HepG2 (cell line): ENCODE results near the gene OLR1. TPM values are rescaled to one million over a fixed set of nuclear protein-coding genes. Genes with fewer than 3 reads are reported as not detected.

Experiments
- ATF6 ChIP-seq: sonication (generic); formaldehyde crosslinking; conservative IDR thresholded peaks from 2 replicates; pipeline ENCODE4 v1.4.0; 2020; ENCODE audit warnings: missing genetic modification reagents
- FOXM1 ChIP-seq: sonication (generic); formaldehyde crosslinking; IDR thresholded peaks from 2 replicates; pipeline ENCODE4 v1.5.0; 2020; ENCODE audit warnings: missing genetic modification reagents
- HOXD1 ChIP-seq: sonication (generic); formaldehyde crosslinking; IDR thresholded peaks from 2 replicates; pipeline ENCODE4 v1.5.0; 2020; ENCODE audit warnings: missing genetic modification reagents
- KAT8 ChIP-seq: IDR thresholded peaks from 2 replicates; pipeline ENCODE4 v1.6.1; 2016; ENCODE audit warnings: missing genetic modification reagents, missing compliant biosample characterization
- KDM2A ChIP-seq: sonication (generic); formaldehyde crosslinking; IDR thresholded peaks from 2 replicates; pipeline ENCODE4 v1.4.0; 2020; ENCODE audit warnings: low read depth, missing genetic modification reagents, borderline replicate concordance
- MEIS1 ChIP-seq: sonication (generic); formaldehyde crosslinking; IDR thresholded peaks from 2 replicates; pipeline ENCODE4 v1.9.0; 2021; ENCODE audit warnings: mild to moderate bottlenecking, missing genetic modification reagents, moderate library complexity, borderline replicate concordance
- NFE2L2 ChIP-seq: fragments of 150-350 bp; IDR thresholded peaks from 2 replicates; pipeline ENCODE4 v1.6.1; 2014; ENCODE audit warnings: low read length
- NFIC ChIP-seq: IDR thresholded peaks from 2 replicates; pipeline ENCODE4 v1.6.1; 2012; ENCODE audit warnings: mild to moderate bottlenecking, low read length, inconsistent platforms
- POGK ChIP-seq: sonication (generic); formaldehyde crosslinking; conservative IDR thresholded peaks from 2 replicates; pipeline ENCODE4 v1.8.0; 2022; ENCODE audit warnings: mild to moderate bottlenecking, moderate library complexity, missing genetic modification reagents
- PRDM4 ChIP-seq: sonication (generic); formaldehyde crosslinking; IDR thresholded peaks from 2 replicates; pipeline ENCODE4 v1.9.0; 2021; ENCODE audit warnings: missing genetic modification reagents, borderline replicate concordance
- RORA ChIP-seq: sonication (generic); formaldehyde crosslinking; IDR thresholded peaks from 2 replicates; pipeline ENCODE4 v1.5.0; 2020; ENCODE audit warnings: mild to moderate bottlenecking, missing genetic modification reagents, moderate library complexity
- SMARCE1 ChIP-seq: fragments of 450-650 bp; IDR thresholded peaks from 2 replicates; pipeline ENCODE4 v1.6.1; 2017; ENCODE audit warnings: borderline replicate concordance
- SOX13 ChIP-seq, 3 experiments: fragments of 450-650 bp in 1 of 3; sonication (generic) in 1 of 3; formaldehyde crosslinking in 1 of 3; IDR thresholded peaks in 2 of 3; conservative IDR thresholded peaks in 1 of 3; 2 replicates each; pipeline versions ENCODE4 v1.5.0 to v1.6.1; 2016 to 2020; ENCODE audit warnings: antibody characterized with exemption in 1 of 3, mild to moderate bottlenecking in 1 of 3, missing compliant biosample characterization in 1 of 3, missing genetic modification reagents in 1 of 3, moderate library complexity in 1 of 3
- TBX2 ChIP-seq: sonication (generic); formaldehyde crosslinking; IDR thresholded peaks from 2 replicates; pipeline ENCODE4 v1.5.0; 2020; ENCODE audit warnings: missing genetic modification reagents, mild to moderate bottlenecking, borderline replicate concordance
- ZBTB21 ChIP-seq: sonication (generic); formaldehyde crosslinking; IDR thresholded peaks from 2 replicates; pipeline ENCODE4 v1.4.0; 2020; ENCODE audit warnings: missing genetic modification reagents
- ZFP90 ChIP-seq: sonication (generic); formaldehyde crosslinking; IDR thresholded peaks from 2 replicates; pipeline ENCODE4 v1.8.0; 2022; ENCODE audit warnings: missing genetic modification reagents, mild to moderate bottlenecking, inconsistent platforms, borderline replicate concordance
- ZNF224 ChIP-seq: sonication (generic); formaldehyde crosslinking; IDR thresholded peaks from 2 replicates; pipeline ENCODE4 v1.5.0; 2020; ENCODE audit warnings: mild to moderate bottlenecking, missing genetic modification reagents
- ZNF362 ChIP-seq: sonication (generic); formaldehyde crosslinking; IDR thresholded peaks from 2 replicates; pipeline ENCODE4 v1.4.0; 2020; ENCODE audit warnings: missing genetic modification reagents, mild to moderate bottlenecking, borderline replicate concordance
- ZNF790 ChIP-seq: sonication (generic); formaldehyde crosslinking; IDR thresholded peaks from 2 replicates; pipeline ENCODE4 v1.8.0; 2022; ENCODE audit warnings: missing genetic modification reagents, mild to moderate bottlenecking, borderline replicate concordance
- ZNF792 ChIP-seq: IDR thresholded peaks from 2 replicates; pipeline ENCODE4 v1.6.1; 2016
- ZSCAN31 ChIP-seq: sonication (generic); formaldehyde crosslinking; IDR thresholded peaks from 2 replicates; pipeline ENCODE4 v1.5.0; 2020; ENCODE audit warnings: low read depth, mild to moderate bottlenecking, missing genetic modification reagents
- polyA plus RNA-seq, 8 experiments: library from polyadenylated mRNA; depleted of rRNA in 3 of 8; stranded (reverse) in 7 of 8; unstranded in 1 of 8; fragments of >200 nt; fragmentation: Illumina TruSeq in 4 of 8; extraction: Trizol in 4 of 8; gene quantifications; 2 replicates each; pipeline versions ENCODE4 v1.2.1 to v1.2.3, GENCODE V29; 2011 to 2016; ENCODE audit warnings: low read depth in 4 of 8, missing spikeins in 1 of 8, mixed read lengths in 1 of 8; ENCODE audit not compliant: insufficient read depth in 1 of 8
- total RNA-seq, 5 experiments: library from RNA; depleted of rRNA; stranded (reverse); fragments of >200 nt; fragmentation: Illumina TruSeq; extraction: Trizol; gene quantifications; 2 replicates each; pipeline ENCODE4 v1.2.3, GENCODE V29; 2016; ENCODE audit warnings: low read depth in 1 of 5

OLR1 gene
- total and polyA plus RNA-seq, 2 of the 13 experiments (the other 11 are each of a cell fraction or from before 2014, with no cell fraction given), result not detected

GRCh38 chr12:10211940-10212738 lies 40.2 kb upstream of the OLR1 start (continued):
- TF ChIP-seq ATF6 (no peak), NFIC (no peak), SMARCE1 (no peak), RORA (CRISPR knock-in tag) (no peak), ZFP90 (no peak), PRDM4 (CRISPR knock-in tag) (no peak), POGK (CRISPR knock-in tag) (peak; percentile 60; the same call in 1 of the 2 replicates), SOX13 (IDR thresholded peaks at IDR 0.05) (no peak), SOX13 (CRISPR knock-in tag; conservative IDR thresholded peaks at IDR 0.05 in 1 of 2, IDR thresholded peaks at IDR 0.05 in 1 of 2) (peak in 1 of 2 experiments; percentile 45; a peak in 1 of 4 replicates), NFE2L2 (peak; percentile 73; the same call in 1 of the 2 replicates), ZNF224 (peak; percentile 51; the same call in 1 of the 2 replicates), ZNF362 (CRISPR knock-in tag) (no peak), ZBTB21 (peak; percentile 92), KDM2A (CRISPR knock-in tag) (peak; percentile 88), MEIS1 (CRISPR knock-in tag) (no peak), KAT8 (CRISPR knock-in tag) (peak; percentile 59), ZNF790 (CRISPR knock-in tag) (0 out of 2 replicates have a peak, but pooled peaks have one; percentile 18), FOXM1 (no peak), HOXD1 (no peak), ZNF792 (CRISPR knock-in tag) (no peak), TBX2 (CRISPR knock-in tag) (0 out of 2 replicates have a peak, but pooled peaks have one; percentile 43), ZSCAN31 (CRISPR knock-in tag) (no peak; the same call in 1 of the 2 replicates)
